ENCODE data around the gene FZD7.

DNA sequence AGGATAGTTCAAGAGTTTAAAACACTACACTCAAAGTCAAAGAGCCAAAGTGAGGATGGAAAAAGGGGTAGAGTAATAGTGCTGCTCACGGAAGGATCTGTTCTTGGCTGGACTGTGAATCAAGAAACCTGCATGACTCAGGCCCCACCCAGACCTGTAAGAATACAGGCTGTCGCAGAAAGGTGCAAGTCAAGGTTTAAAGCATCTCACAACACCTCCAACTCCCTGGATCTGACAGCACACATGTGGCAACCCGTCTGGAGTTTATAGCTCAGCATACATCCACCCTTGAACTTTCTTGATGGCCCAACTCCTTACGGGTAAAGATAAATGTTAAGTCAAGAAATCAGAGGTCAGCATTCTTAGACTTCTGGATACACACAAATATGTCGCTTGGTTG lies 45.7 kb downstream of the FZD7 start:
- TF ChIP-seq CTCF (conservative IDR thresholded peaks at IDR 0.05 in 1 of 2, IDR thresholded peaks at IDR 0.05 in 1 of 2; ENCODE audit: low read depth in 1 of 2, low read length in 2 of 2) (no peak), EZH2 (IDR thresholded peaks at IDR 0.05; ENCODE audit: low read length, missing control alignments) (no peak)
